Thoracic aorta (tissue), 2 donors: ENCODE data around the gene RFX1. TPM values are rescaled to one million over a fixed set of nuclear protein-coding genes. Genes with fewer than 3 reads are reported as not detected.

Source experiments
- ATAC-seq: fragments of 150-250 bp; one replicate; pipeline ENCODE4 v1.8.0; 2017; ENCODE audit warnings: low read depth; ENCODE audit not compliant: insufficient number of reproducible peaks, low FRiP score
- DNase-seq: peaks from one replicate; pipeline ENCODE4 v3.0.0-alpha.2; 2020; ENCODE audit warnings: low spot score
- H3K27ac ChIP-seq, 2 donors: fragments of 200-600 bp; sonication (generic); 1 replicate in 1 of 2; 2 replicates in 1 of 2; pipeline ENCODE4 v1.5.1; 2016; ENCODE audit warnings: mild to moderate bottlenecking in 2 of 2, moderate library complexity in 2 of 2
- H3K27me3 ChIP-seq: fragments of 200-600 bp; sonication (generic); replicated peaks from 2 replicates; pipeline ENCODE4 v1.6.0; 2016; ENCODE audit warnings: mild to moderate bottlenecking; ENCODE audit not compliant: insufficient read depth
- H3K36me3 ChIP-seq: fragments of 200-600 bp; sonication (generic); one replicate; pipeline ENCODE4 v1.5.1; 2016
- H3K4me1 ChIP-seq, 2 donors: fragments of 200-600 bp; sonication (generic); 1 replicate in 1 of 2; 2 replicates in 1 of 2; pipeline versions ENCODE4 v1.5.1 to v1.6.0; 2016; ENCODE audit warnings: low read depth in 2 of 2, mild to moderate bottlenecking in 1 of 2; ENCODE audit not compliant: control insufficient read depth in 1 of 2
- H3K4me3 ChIP-seq: fragments of 200-600 bp; sonication (generic); 2 replicates; pipeline ENCODE4 v1.5.1; 2016; ENCODE audit warnings: mild to moderate bottlenecking
- H3K9me3 ChIP-seq: fragments of 200-600 bp; sonication (generic); 2 replicates; pipeline ENCODE4 v1.5.1; 2016
- CTCF ChIP-seq: fragments of 200-600 bp; sonication (generic); IDR thresholded peaks from one replicate; pipeline ENCODE4 v1.5.1; 2019; ENCODE audit warnings: antibody characterized with exemption
- total RNA-seq, 2 donors: library from RNA; depleted of rRNA; stranded (reverse); fragments of >200 nt; gene quantifications; one replicate each; pipeline versions ENCODE4 v1.1.0 to v1.2.3, GENCODE V29; 2016

RFX1 gene
- total RNA-seq, 2 donors from 2014 or later: 3.0 to 5.7 TPM

DNA sequence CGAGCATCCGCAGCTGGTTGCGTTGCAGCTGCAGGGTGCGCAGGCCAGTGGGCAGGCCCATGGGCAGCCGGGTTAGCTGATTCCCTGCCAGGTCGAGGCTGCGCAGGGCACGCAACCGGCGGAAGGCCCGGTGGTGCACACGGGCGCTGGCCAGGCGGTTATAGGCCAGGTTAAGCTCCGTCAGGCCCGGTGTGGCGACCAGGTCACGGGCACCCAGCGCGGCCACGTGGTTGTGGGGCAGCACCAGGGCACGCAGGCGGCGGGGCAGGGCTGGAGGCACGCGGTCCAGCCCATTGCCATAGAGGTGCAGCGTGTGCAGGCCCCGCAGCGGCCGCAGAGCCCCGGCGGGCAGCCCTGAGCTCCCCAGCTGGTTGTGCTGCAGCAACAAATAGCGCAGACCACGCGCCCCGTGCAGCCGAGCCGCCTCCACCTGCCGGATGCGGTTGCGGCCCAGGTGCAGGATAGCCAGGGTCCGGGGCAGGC lies 73.2 kb downstream of the RFX1 start:
- ATAC-seq: no peak
- DNase-seq: no peak
- TF ChIP-seq CTCF: no peak
- H3K27ac ChIP-seq: no peak overlapping the region
- H3K9me3 ChIP-seq: no peaks in the 10 kb centered on the region
- peaks cover 3 to 5% of the 10 kb centered on the region in 2 donors for H3K4me1 ChIP-seq
- H3K36me3 ChIP-seq: no peaks in the 10 kb centered on the region
- H3K4me3 ChIP-seq: no peak overlapping the region
- no peaks in the 10 kb centered on the region for H3K27me3 ChIP-seq

- no peaks in the 10 kb centered on the region for H3K9me3 ChIP-seq
- no peaks in the 10 kb centered on the region for H3K36me3 ChIP-seq
- no peak overlapping the region for H3K27ac ChIP-seq
- ATAC-seq (no peak), DNase-seq (no peak)
- no peaks in the 10 kb centered on the region for H3K27me3 ChIP-seq
- no peak for TF ChIP-seq CTCF
- H3K4me1 ChIP-seq: no peaks in the 10 kb centered on the region
- H3K4me3 ChIP-seq: no peak overlapping the region
Measured at GRCh38 chr19:13932149-13932637, 73.9 kb downstream of the RFX1 start.

GRCh38 chr19:13931391-13932148 lies 74.5 kb downstream of the RFX1 start:
- TF ChIP-seq CTCF: no peak
- no peaks in the 10 kb centered on the region for H3K36me3 ChIP-seq
- H3K4me3 ChIP-seq: no peak overlapping the region
- ATAC-seq: no peak
- H3K4me1 ChIP-seq: no peaks in the 10 kb centered on the region
- H3K27ac ChIP-seq: no peak overlapping the region
- no peak for DNase-seq
- H3K9me3 ChIP-seq: no peaks in the 10 kb centered on the region
- no peaks in the 10 kb centered on the region for H3K27me3 ChIP-seq

DNA sequence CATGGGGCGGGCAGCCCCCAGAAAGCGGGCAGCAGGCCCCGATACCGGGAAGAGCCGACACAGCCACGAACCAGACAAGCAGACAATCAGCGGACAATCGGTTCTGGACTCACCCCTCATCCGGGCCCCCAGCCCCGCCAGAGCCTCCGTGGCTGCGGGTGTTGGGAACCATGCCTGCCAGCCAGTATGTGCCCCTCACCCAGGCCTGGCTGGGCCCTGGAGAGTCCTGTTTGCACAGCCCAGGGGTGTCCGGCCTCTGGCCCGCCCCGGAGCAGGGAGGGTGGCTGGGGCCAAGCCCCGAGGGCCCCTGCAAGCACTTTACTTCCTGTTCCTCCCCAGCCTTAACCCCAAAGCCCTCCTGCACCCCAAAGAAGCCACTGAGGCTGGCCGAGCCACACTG lies 75.7 kb downstream of the RFX1 start:
- H3K27me3 ChIP-seq: no peaks in the 10 kb centered on the region
- H3K4me1 ChIP-seq: no peaks in the 10 kb centered on the region
- H3K27ac ChIP-seq: no peak overlapping the region
- no peak for TF ChIP-seq CTCF
- no peak for ATAC-seq
- no peaks in the 10 kb centered on the region for H3K36me3 ChIP-seq
- H3K4me3 ChIP-seq: no peak overlapping the region
- DNase-seq: no peak
- H3K9me3 ChIP-seq: no peaks in the 10 kb centered on the region

DNA sequence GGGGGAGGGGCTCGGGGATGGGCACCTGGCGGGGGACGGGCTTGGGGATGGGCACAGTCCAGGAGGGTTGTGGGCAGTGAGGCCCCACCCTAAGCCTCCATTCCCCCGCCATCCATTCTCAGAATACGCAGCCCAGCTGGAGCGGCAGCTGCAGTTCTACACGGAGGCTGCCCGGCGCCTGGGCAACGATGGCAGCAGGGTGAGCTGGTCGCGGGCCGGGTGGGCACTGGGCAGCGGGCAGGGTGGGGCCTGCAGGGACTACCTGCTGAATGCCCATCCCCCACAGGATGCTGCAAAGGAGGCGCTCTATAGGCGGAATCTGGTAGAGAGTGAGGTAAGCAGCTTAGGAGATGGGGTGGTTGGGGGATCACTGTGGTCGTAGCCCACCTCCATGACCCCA lies 76.2 kb downstream of the RFX1 start:
- DNase-seq (no peak), ATAC-seq (no peak)
- Histone ChIP-seq H3K4me1 (no peaks in the 10 kb centered on the region), H3K9me3 (no peaks in the 10 kb centered on the region), H3K4me3 (no peak overlapping the region), H3K27ac (no peak overlapping the region), H3K27me3 (no peaks in the 10 kb centered on the region), H3K36me3 (peaks cover 4% of the 10 kb centered on the region)
- no peak for TF ChIP-seq CTCF
